ENCODE measurements around the gene LRGUK. TPM values are rescaled to one million over a fixed set of nuclear protein-coding genes. Genes with fewer than 3 reads are reported as not detected.

The LRGUK gene
- polyA plus RNA-seq, 3 donors, result 0.41 TPM; not detected in 2

DNA sequence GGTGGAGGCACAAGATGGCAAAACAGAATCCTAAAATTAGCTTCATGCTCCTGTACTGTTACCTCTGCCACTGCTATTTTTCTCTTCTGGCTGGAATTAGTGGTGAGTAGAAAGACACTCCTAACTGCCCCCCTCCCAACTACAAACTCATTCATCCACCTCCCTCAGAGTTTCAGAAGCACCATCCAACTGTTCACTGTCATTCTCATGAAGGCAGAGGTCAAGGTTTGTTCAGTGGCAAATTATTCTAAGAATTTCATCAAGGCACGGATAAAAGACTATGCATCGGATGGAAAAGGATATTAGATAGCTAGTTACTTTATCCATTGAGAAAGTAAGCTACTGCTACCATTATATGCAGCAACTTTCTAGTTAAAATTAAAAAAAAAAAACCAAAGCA lies 59.7 kb downstream of the LRGUK start:
- no peaks in the 10 kb centered on the region for H3K27me3 Mint-ChIP-seq (ENCODE audit: low read depth in 3 of 3)
- DNase-seq, result no peak
- Histone ChIP-seq H3K4me2 (replicated peaks; ENCODE audit: extremely low read depth, low read length, poor library complexity, severe bottlenecking) (no peak overlapping the region), H3K9ac (ENCODE audit: insufficient read depth, low read length, poor library complexity, severe bottlenecking) (no peak overlapping the region), H2AFZ (ENCODE audit: insufficient read depth, low read depth, low read length, poor library complexity, severe bottlenecking) (no peak overlapping the region), H3K4me3 (replicated peaks in 1 of 3; ENCODE audit: low read depth in 2 of 3, low read length in 3 of 3) (no peak overlapping the region), H3K27me3 (ENCODE audit: control insufficient read depth in 2 of 2, insufficient read depth in 2 of 2, low read length in 2 of 2) (no peaks in the 10 kb centered on the region), H3K36me3 (replicated peaks in 1 of 2; ENCODE audit: control insufficient read depth in 1 of 2, insufficient read depth in 2 of 2, low read length in 2 of 2) (no peaks in the 10 kb centered on the region), H3K27ac (ENCODE audit: low read depth in 1 of 2, low read length in 2 of 2) (no peak overlapping the region), H3K4me1 (ENCODE audit: control insufficient read depth in 1 of 2, insufficient read depth in 2 of 2, low read length in 2 of 2) (peaks cover 32 to 37% of the 10 kb centered on the region in 2 donors), H4K20me1 (ENCODE audit: insufficient read depth, low read length) (no peaks in the 10 kb centered on the region), H3K9me3 (replicated peaks in 1 of 2; ENCODE audit: control insufficient read depth in 1 of 2, insufficient read depth in 1 of 2, low read length in 2 of 2) (no peaks in the 10 kb centered on the region), H3K79me2 (ENCODE audit: insufficient read depth, low read length) (no peaks in the 10 kb centered on the region)
- WGBS (ENCODE audit: insufficient coverage), result no CpG with 5 or more reads among the region's 2 CpGs
- intact Hi-C loops (cut with micrococcal nuclease), result no loop called here
- H3K4me1 Mint-ChIP-seq, result peaks cover 39% of the 10 kb centered on the region
- peaks cover 0 to 2% (median 0%) of the 10 kb centered on the region in 7 donors for H3K9me3 Mint-ChIP-seq
- TF ChIP-seq, protein P1, sequence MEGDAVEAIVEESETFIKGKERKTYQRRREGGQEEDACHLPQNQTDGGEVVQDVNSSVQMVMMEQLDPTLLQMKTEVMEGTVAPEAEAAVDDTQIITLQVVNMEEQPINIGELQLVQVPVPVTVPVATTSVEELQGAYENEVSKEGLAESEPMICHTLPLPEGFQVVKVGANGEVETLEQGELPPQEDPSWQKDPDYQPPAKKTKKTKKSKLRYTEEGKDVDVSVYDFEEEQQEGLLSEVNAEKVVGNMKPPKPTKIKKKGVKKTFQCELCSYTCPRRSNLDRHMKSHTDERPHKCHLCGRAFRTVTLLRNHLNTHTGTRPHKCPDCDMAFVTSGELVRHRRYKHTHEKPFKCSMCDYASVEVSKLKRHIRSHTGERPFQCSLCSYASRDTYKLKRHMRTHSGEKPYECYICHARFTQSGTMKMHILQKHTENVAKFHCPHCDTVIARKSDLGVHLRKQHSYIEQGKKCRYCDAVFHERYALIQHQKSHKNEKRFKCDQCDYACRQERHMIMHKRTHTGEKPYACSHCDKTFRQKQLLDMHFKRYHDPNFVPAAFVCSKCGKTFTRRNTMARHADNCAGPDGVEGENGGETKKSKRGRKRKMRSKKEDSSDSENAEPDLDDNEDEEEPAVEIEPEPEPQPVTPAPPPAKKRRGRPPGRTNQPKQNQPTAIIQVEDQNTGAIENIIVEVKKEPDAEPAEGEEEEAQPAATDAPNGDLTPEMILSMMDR (IDR thresholded peaks at IDR 0.05), result no peak
- no peak overlapping the region for H3K27ac Mint-ChIP-seq
- H3K4me3 Mint-ChIP-seq, result no peak overlapping the region
- no peaks in the 10 kb centered on the region for H3K36me3 Mint-ChIP-seq

DNA sequence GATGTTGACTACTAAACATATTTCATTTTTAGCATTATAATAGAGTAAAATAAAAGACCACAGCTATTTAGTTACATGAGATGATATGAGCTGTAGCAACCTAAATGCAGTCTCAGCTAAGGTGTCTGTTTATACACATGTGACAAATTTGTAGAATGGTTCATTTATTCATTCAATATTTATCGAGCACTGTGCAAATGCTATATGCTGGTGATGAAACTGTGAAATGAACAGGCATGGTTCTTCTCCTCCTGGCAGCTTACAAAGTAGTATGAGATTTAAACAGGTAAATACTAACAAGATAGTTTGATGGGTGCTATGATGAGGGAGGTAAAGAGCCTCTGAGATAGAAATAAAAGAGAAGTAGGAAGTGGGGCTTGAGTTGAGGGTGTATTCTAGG lies 60.8 kb downstream of the LRGUK start:
- Histone ChIP-seq H3K27ac (ENCODE audit: low read depth in 1 of 2, low read length in 2 of 2) (no peak overlapping the region), H3K9ac (ENCODE audit: insufficient read depth, low read length, poor library complexity, severe bottlenecking) (no peak overlapping the region), H3K79me2 (ENCODE audit: insufficient read depth, low read length) (no peaks in the 10 kb centered on the region), H3K27me3 (ENCODE audit: control insufficient read depth in 2 of 2, insufficient read depth in 2 of 2, low read length in 2 of 2) (no peaks in the 10 kb centered on the region), H3K4me1 (ENCODE audit: control insufficient read depth in 1 of 2, insufficient read depth in 2 of 2, low read length in 2 of 2) (peaks cover 36 to 46% of the 10 kb centered on the region in 2 donors), H2AFZ (ENCODE audit: insufficient read depth, low read depth, low read length, poor library complexity, severe bottlenecking) (no peak overlapping the region), H4K20me1 (ENCODE audit: insufficient read depth, low read length) (no peaks in the 10 kb centered on the region), H3K4me2 (replicated peaks; ENCODE audit: extremely low read depth, low read length, poor library complexity, severe bottlenecking) (no peak overlapping the region), H3K4me3 (replicated peaks in 1 of 3; ENCODE audit: low read depth in 2 of 3, low read length in 3 of 3) (no peak overlapping the region), H3K9me3 (replicated peaks in 1 of 2; ENCODE audit: control insufficient read depth in 1 of 2, insufficient read depth in 1 of 2, low read length in 2 of 2) (no peaks in the 10 kb centered on the region), H3K36me3 (replicated peaks in 1 of 2; ENCODE audit: control insufficient read depth in 1 of 2, insufficient read depth in 2 of 2, low read length in 2 of 2) (no peaks in the 10 kb centered on the region)
- Mint-ChIP-seq H3K9me3 (peaks cover 0 to 2% (median 0%) of the 10 kb centered on the region in 7 donors), H3K36me3 (no peaks in the 10 kb centered on the region), H3K4me3 (no peak overlapping the region), H3K27me3 (ENCODE audit: low read depth in 3 of 3) (no peaks in the 10 kb centered on the region), H3K27ac (peak overlapping the region in 1 of 7 donors; percentile 1), H3K4me1 (peaks cover 49% of the 10 kb centered on the region)
- DNase-seq, result no peak
- intact Hi-C loops (cut with micrococcal nuclease), result no loop called here
- no CpG with 5 or more reads among the region's 1 CpG for WGBS (ENCODE audit: insufficient coverage)
- TF ChIP-seq, protein P1 (IDR thresholded peaks at IDR 0.05), result no peak

Measured in CD14-positive monocyte (primary cell).